HG03108 (cell line): ENCODE measurements around the gene POT1.

ENCODE experiments used
- ATAC-seq: cut with Tn5 transposase; IDR thresholded peaks from one replicate; pipeline ENCODE4 v1.9.1; 2021; ENCODE audit warnings: moderate library complexity; ENCODE audit not compliant: unreplicated experiment

The POT1 gene

GRCh38 chr7:124810605-124811004 lies 119.0 kb downstream of the POT1 start:
- no peak for ATAC-seq

- ATAC-seq: no peak
These were observed 121.4 kb downstream of the POT1 start for GRCh38 chr7:124808206-124808605.

- no peak for ATAC-seq
These were observed 128.2 kb downstream of the POT1 start for GRCh38 chr7:124801330-124801895.

GRCh38 chr7:124800386-124800785 lies 129.2 kb downstream of the POT1 start:
- ATAC-seq: no peak

- no peak for ATAC-seq
These were observed 130.2 kb downstream of the POT1 start for GRCh38 chr7:124799448-124799847.

- no peak for ATAC-seq
These were observed 132.9 kb downstream of the POT1 start for GRCh38 chr7:124796771-124797170.

GRCh38 chr7:124792696-124793095 lies 136.9 kb downstream of the POT1 start:
- ATAC-seq: no peak

GRCh38 chr7:124792002-124792401 lies 137.6 kb downstream of the POT1 start:
- ATAC-seq: no peak

GRCh38 chr7:124791426-124791825 lies 138.2 kb downstream of the POT1 start:
- ATAC-seq: no peak

GRCh38 chr7:124790645-124791044 lies 139.0 kb downstream of the POT1 start:
- no peak for ATAC-seq

- no peak for ATAC-seq
These were observed 143.6 kb downstream of the POT1 start for GRCh38 chr7:124785994-124786393.

GRCh38 chr7:124784879-124785818 lies 144.5 kb downstream of the POT1 start:
- ATAC-seq: peak; percentile 70

- ATAC-seq: no peak
These were observed 146.4 kb downstream of the POT1 start for GRCh38 chr7:124783271-124783670.

- ATAC-seq: no peak
These were observed 147.5 kb downstream of the POT1 start for GRCh38 chr7:124781907-124782734.

- no peak for ATAC-seq
These were observed 148.2 kb downstream of the POT1 start for GRCh38 chr7:124781418-124781817.

- no peak for ATAC-seq
These were observed 149.0 kb downstream of the POT1 start for GRCh38 chr7:124780608-124781007.

GRCh38 chr7:124780056-124780455 lies 149.6 kb downstream of the POT1 start:
- no peak for ATAC-seq

- ATAC-seq: no peak
These were observed 150.0 kb downstream of the POT1 start for GRCh38 chr7:124779620-124780019.

GRCh38 chr7:124779194-124779593 lies 150.4 kb downstream of the POT1 start:
- no peak for ATAC-seq

GRCh38 chr7:124777268-124777667 lies 152.4 kb downstream of the POT1 start:
- ATAC-seq: no peak

- ATAC-seq: no peak
These were observed 153.5 kb downstream of the POT1 start for GRCh38 chr7:124776153-124776552.
